Erythroblast (primary cell): Measurements from ENCODE around the gene OCA2.
"Not testable (repeated sequence)": the region's sequence is repeated elsewhere in the genome, so short reads cannot be mapped to it uniquely, and the experiment has no call there.

Experiments
- GATA1 ChIP-seq: IDR thresholded peaks from 2 replicates; pipeline ENCODE4 v1.6.1; 2011; ENCODE audit warnings: low read depth, mild to moderate bottlenecking, control low read depth, low read length, moderate library complexity
- POLR2A ChIP-seq: IDR thresholded peaks from 2 replicates; pipeline ENCODE4 v1.6.1; 2011; ENCODE audit warnings: mild to moderate bottlenecking, low read length

DNA sequence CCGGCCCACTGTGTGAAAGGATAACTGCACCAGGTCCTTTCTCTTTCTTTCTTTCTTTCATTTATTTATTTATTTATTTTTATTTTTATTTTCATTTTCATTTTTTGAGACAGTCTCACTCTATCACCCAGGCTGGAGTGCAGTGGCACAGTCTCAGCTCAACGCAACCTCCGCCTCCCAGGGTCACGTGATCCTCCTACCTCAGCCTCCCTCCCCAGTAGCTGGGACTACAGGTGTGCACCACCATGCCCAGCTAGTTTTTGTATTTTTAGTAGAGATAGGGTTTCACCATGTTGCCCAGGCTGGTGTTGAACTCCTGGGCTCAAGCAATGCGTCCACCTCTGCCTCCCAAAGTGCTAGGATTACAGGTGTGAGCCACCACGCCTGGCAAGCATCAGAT, 146.5 kb downstream of the OCA2 start:
- TF ChIP-seq POLR2A, GATA1: not testable (repeated sequence)
